Suprapubic skin (tissue), 4 donors: ENCODE results near the gene ADAM8.

Source experiments
- EP300 ChIP-seq: sonication (generic); formaldehyde crosslinking; IDR thresholded peaks from one replicate; pipeline ENCODE4 v1.6.1; 2017; ENCODE audit warnings: antibody characterized with exemption
- POLR2A ChIP-seq, 2 donors: fragments of 450-650 bp; IDR thresholded peaks; one replicate each; pipeline ENCODE4 v1.6.1; 2017; ENCODE audit warnings: antibody characterized with exemption in 2 of 2, mild to moderate bottlenecking in 2 of 2, moderate library complexity in 2 of 2
- POLR2AphosphoS5 ChIP-seq, 3 donors: sonication (generic); formaldehyde crosslinking; IDR thresholded peaks; one replicate each; pipeline ENCODE4 v1.6.1; 2017; ENCODE audit warnings: antibody characterized with exemption in 3 of 3
- TF ChIP-seq, protein P1 (sequence below), 2 donors: fragments of 200-600 bp in 1 of 2; fragments of 450-650 bp in 1 of 2; sonication (generic) in 1 of 2; IDR thresholded peaks; one replicate each; pipeline ENCODE4 v1.5.1; 2016 to 2019; ENCODE audit warnings: antibody characterized with exemption in 2 of 2, mild to moderate bottlenecking in 1 of 2, moderate library complexity in 1 of 2

DNA sequence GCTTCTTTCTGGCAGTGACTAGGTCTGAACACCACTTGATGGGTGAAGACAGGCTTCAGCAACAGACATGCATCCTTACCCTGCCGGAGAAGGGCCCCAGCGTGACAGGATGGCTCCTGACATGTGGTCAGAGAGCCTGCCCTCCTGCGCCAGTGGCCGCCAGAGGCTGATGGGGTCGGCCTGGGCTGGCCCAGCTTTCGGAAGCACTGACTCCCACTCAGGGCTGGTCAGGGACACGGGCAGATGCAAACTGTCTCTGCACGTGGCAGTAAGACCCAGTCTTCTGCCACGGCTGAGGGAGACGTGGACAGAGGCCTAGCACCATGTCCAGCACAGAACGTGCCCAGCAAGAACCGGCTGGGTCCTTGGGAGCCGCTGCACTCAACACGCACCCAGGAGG lies 21.8 kb upstream of the ADAM8 start:
- TF ChIP-seq, protein P1, sequence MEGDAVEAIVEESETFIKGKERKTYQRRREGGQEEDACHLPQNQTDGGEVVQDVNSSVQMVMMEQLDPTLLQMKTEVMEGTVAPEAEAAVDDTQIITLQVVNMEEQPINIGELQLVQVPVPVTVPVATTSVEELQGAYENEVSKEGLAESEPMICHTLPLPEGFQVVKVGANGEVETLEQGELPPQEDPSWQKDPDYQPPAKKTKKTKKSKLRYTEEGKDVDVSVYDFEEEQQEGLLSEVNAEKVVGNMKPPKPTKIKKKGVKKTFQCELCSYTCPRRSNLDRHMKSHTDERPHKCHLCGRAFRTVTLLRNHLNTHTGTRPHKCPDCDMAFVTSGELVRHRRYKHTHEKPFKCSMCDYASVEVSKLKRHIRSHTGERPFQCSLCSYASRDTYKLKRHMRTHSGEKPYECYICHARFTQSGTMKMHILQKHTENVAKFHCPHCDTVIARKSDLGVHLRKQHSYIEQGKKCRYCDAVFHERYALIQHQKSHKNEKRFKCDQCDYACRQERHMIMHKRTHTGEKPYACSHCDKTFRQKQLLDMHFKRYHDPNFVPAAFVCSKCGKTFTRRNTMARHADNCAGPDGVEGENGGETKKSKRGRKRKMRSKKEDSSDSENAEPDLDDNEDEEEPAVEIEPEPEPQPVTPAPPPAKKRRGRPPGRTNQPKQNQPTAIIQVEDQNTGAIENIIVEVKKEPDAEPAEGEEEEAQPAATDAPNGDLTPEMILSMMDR (IDR thresholded peaks at IDR 0.05) = no peak
- TF ChIP-seq POLR2A (IDR thresholded peaks at IDR 0.05) (no peak), POLR2AphosphoS5 (IDR thresholded peaks at IDR 0.05) (no peak), EP300 (no peak)
